ENCODE results near the gene JMJD6.
A peak's percentile ranks its signal among the peaks of the same experiment; 100 is the strongest.

The JMJD6 gene

GRCh38 chr17:76679239-76679638, 47.2 kb downstream of the JMJD6 start:
- DNase-seq (ENCODE audit: low read depth): no peak

GRCh38 chr17:76678330-76678729, 48.1 kb downstream of the JMJD6 start:
- no peak for DNase-seq (ENCODE audit: low read depth)

GRCh38 chr17:76677406-76677805, 49.0 kb downstream of the JMJD6 start:
- DNase-seq (ENCODE audit: low read depth): no peak

- DNase-seq (ENCODE audit: low read depth): no peak
Measured at GRCh38 chr17:76676629-76677028, 49.8 kb downstream of the JMJD6 start.

- DNase-seq (ENCODE audit: low read depth): no peak
Measured at GRCh38 chr17:76675648-76676047, 50.8 kb downstream of the JMJD6 start.

GRCh38 chr17:76674600-76674999, 51.8 kb downstream of the JMJD6 start:
- DNase-seq (ENCODE audit: low read depth): no peak

- no peak for DNase-seq (ENCODE audit: low read depth)
Measured at GRCh38 chr17:76673729-76674128, 52.7 kb downstream of the JMJD6 start.

GRCh38 chr17:76672892-76673291, 53.5 kb downstream of the JMJD6 start:
- no peak for DNase-seq (ENCODE audit: low read depth)

GRCh38 chr17:76672270-76672851, 54.0 kb downstream of the JMJD6 start:
- no peak for DNase-seq (ENCODE audit: low read depth)

GRCh38 chr17:76671912-76672262, 54.5 kb downstream of the JMJD6 start:
- DNase-seq (ENCODE audit: low read depth): no peak

GRCh38 chr17:76671123-76671911, 55.1 kb downstream of the JMJD6 start:
- DNase-seq (ENCODE audit: low read depth): peak; percentile 97

- no peak for DNase-seq (ENCODE audit: low read depth)
Measured at GRCh38 chr17:76670718-76671122, 55.7 kb downstream of the JMJD6 start.

- no peak for DNase-seq (ENCODE audit: low read depth)
Measured at GRCh38 chr17:76670020-76670717, 56.2 kb downstream of the JMJD6 start.
